Esophagus squamous epithelium (tissue), 5 donors: ENCODE results near the gene RABL3. TPM values are rescaled to one million over a fixed set of nuclear protein-coding genes. Genes with fewer than 3 reads are reported as not detected.
"Not testable (repeated sequence)": the region's sequence is repeated elsewhere in the genome, so short reads cannot be mapped to it uniquely, and the experiment has no call there.

Source experiments
- DNase-seq: peaks from one replicate; lab custom pipeline; 2025; lab: John Stamatoyannopoulos, UW
- H3K27ac ChIP-seq, 4 donors: fragments of 200-600 bp; sonication (generic); one replicate each; pipeline ENCODE4 v1.5.1; 2016 to 2019; ENCODE audit warnings: mild to moderate bottlenecking in 1 of 4
- H3K27me3 ChIP-seq, 4 donors: fragments of 200-600 bp; sonication (generic); 1 replicate in 3 of 4; 2 replicates in 1 of 4; pipeline versions ENCODE4 v1.5.1 to v1.6.0; 2017 to 2021; ENCODE audit warnings: antibody characterized with exemption in 1 of 4
- H3K36me3 ChIP-seq, 3 donors: fragments of 200-600 bp; sonication (generic); one replicate each; pipeline ENCODE4 v1.5.1; 2016 to 2019
- H3K4me1 ChIP-seq, 3 donors: fragments of 200-600 bp; sonication (generic); one replicate each; pipeline ENCODE4 v1.5.1; 2017 to 2019
- H3K4me3 ChIP-seq, 4 donors: fragments of 200-600 bp; sonication (generic); 1 replicate in 3 of 4; 2 replicates in 1 of 4; pipeline ENCODE4 v1.5.1; 2016 to 2019; ENCODE audit warnings: mild to moderate bottlenecking in 2 of 4, moderate library complexity in 1 of 4
- H3K9me3 ChIP-seq, 3 donors: fragments of 200-600 bp; sonication (generic); one replicate each; pipeline ENCODE4 v1.5.1; 2016 to 2019
- POLR2A ChIP-seq, 4 donors: fragments of 450-650 bp; IDR thresholded peaks; one replicate each; pipeline ENCODE4 v1.6.1; 2017; ENCODE audit warnings: antibody characterized with exemption in 4 of 4, mild to moderate bottlenecking in 4 of 4, moderate library complexity in 3 of 4
- WGBS, 2 donors: methylation state at CpG; one replicate each; pipeline ENCODE4 v1.1.5; 2018; 5-methylcytosine and 5-hydroxymethylcytosine counted together
- intact Hi-C: fragments of 100-400 bp; cut with DNase I; formaldehyde crosslinking; loops from one replicate; pipeline ENCODE4 v1.15.0; 2022
- total RNA-seq, 4 donors: library from RNA; depleted of rRNA; stranded (reverse); fragments of >200 nt; gene quantifications; one replicate each; pipeline ENCODE4 v1.1.0, GENCODE V29; 2016
- TF ChIP-seq, protein P1 (sequence below), 6 experiments: fragments of 450-650 bp in 4 of 6; fragments of 200-600 bp in 2 of 6; sonication (generic) in 2 of 6; IDR thresholded peaks; one replicate each; pipeline ENCODE4 v1.5.1; 2016 to 2019; ENCODE audit warnings: antibody characterized with exemption in 6 of 6, mild to moderate bottlenecking in 4 of 6, moderate library complexity in 4 of 6
- donor health status: DM: yes; HTN: yes; CAD: no.

The RABL3 gene
- total RNA-seq, 4 donors from 2014 or later = 8.0 to 15.4 (median 13.4) TPM

DNA sequence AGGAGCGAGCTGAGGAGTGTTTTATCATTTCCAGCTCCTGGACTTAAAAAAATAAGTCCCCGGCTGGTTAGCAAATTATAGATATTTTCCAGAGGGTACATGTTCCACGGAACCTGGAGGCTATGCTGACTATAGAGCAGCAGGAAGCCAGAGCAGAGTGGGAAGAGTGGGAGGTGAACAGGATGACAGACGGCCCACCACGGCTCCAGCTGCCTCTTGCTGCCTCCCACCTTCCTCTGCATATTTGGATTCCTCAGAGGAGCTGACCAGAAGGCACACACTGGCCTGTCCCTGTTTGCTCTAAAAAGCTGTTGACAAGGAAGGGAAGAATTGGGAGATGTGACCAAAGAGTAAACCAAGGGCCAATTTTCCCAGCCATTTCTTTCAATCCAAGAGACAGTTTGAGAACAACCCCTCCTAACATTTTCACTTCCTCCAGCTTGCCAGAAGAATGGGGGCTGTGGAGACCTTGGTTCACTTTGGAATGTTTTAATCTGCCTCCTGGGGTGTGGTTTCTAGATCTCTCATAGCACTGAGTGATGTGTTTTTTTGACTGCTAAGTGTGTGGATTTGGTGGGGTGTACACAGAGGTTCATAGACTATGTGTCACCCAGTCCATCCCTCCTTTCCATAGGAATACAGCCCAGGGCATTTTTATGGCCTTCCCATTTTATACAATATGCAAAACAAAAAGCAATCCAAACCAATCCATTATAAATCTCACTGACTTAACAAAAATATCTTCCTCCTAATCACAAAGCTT lies 97.1 kb downstream of the RABL3 start:
- H3K27ac ChIP-seq = no peak overlapping the region
- DNase-seq = no peak
- H3K9me3 ChIP-seq = no peaks in the 10 kb centered on the region
- no peak for TF ChIP-seq POLR2A (IDR thresholded peaks at IDR 0.05)
- TF ChIP-seq, protein P1, sequence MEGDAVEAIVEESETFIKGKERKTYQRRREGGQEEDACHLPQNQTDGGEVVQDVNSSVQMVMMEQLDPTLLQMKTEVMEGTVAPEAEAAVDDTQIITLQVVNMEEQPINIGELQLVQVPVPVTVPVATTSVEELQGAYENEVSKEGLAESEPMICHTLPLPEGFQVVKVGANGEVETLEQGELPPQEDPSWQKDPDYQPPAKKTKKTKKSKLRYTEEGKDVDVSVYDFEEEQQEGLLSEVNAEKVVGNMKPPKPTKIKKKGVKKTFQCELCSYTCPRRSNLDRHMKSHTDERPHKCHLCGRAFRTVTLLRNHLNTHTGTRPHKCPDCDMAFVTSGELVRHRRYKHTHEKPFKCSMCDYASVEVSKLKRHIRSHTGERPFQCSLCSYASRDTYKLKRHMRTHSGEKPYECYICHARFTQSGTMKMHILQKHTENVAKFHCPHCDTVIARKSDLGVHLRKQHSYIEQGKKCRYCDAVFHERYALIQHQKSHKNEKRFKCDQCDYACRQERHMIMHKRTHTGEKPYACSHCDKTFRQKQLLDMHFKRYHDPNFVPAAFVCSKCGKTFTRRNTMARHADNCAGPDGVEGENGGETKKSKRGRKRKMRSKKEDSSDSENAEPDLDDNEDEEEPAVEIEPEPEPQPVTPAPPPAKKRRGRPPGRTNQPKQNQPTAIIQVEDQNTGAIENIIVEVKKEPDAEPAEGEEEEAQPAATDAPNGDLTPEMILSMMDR (IDR thresholded peaks at IDR 0.05) = no peak
- H3K4me3 ChIP-seq = no peak overlapping the region
- peaks cover 0 to 10% (median 0%) of the 10 kb centered on the region in 4 donors for H3K27me3 ChIP-seq
- WGBS, 2 donors = 37 to 48% methylated on average over 5 of the region's 5 CpGs
- no peaks in the 10 kb centered on the region for H3K4me1 ChIP-seq
- intact Hi-C loops = no loop called here
- no peaks in the 10 kb centered on the region for H3K36me3 ChIP-seq

DNA sequence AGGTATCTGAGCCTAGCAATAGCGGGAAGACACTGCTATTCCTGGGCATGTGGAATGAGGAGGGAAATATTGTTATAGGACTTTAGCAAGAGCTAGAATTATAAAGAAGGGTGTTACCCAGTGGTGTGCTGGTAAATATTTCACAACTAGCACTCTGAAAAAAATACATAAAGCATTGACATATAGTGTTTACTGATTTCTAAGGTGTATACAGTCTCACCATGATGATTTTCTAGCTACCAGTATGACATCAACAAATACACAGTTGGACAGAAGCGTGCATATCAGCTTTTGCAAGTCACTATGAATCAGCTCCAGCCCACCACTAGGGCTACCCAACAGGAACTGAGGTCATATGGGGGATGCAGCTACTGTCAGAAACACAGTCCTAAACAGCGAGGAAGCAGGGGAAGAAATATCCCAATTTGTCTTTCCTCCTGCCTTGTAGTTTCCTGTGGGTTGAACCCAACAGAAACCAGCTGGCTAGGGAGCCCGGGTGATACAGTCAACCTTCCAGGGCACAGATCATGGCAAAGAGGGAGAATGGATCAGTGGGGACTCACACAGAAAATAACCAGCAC lies 99.9 kb downstream of the RABL3 start:
- no peak for DNase-seq
- H3K4me3 ChIP-seq = no peak overlapping the region
- no peaks in the 10 kb centered on the region for H3K36me3 ChIP-seq
- intact Hi-C loops = no loop called here
- WGBS, 2 donors = 56 to 57% methylated on average over 4 of the region's 4 CpGs
- H3K27ac ChIP-seq = no peak overlapping the region
- TF ChIP-seq POLR2A (IDR thresholded peaks at IDR 0.05) = no peak
- TF ChIP-seq, protein P1 (IDR thresholded peaks at IDR 0.05) = no peak
- no peaks in the 10 kb centered on the region for H3K9me3 ChIP-seq
- peaks cover 0 to 12% (median 0%) of the 10 kb centered on the region in 4 donors for H3K27me3 ChIP-seq
- no peaks in the 10 kb centered on the region for H3K4me1 ChIP-seq

GRCh38 chr3:120641696-120642246 lies 100.5 kb downstream of the RABL3 start:
- Histone ChIP-seq H3K4me3 (no peak overlapping the region), H3K4me1 (no peaks in the 10 kb centered on the region), H3K9me3 (no peaks in the 10 kb centered on the region), H3K36me3 (no peaks in the 10 kb centered on the region), H3K27ac (no peak overlapping the region), H3K27me3 (peaks cover 0 to 10% (median 0%) of the 10 kb centered on the region in 4 donors)
- 86 to 97% methylated on average over 2 of the region's 2 CpGs for WGBS, 2 donors
- intact Hi-C loops = no loop called here
- DNase-seq = no peak
- TF ChIP-seq, protein P1 (IDR thresholded peaks at IDR 0.05) = no peak
- no peak for TF ChIP-seq POLR2A (IDR thresholded peaks at IDR 0.05)

DNA sequence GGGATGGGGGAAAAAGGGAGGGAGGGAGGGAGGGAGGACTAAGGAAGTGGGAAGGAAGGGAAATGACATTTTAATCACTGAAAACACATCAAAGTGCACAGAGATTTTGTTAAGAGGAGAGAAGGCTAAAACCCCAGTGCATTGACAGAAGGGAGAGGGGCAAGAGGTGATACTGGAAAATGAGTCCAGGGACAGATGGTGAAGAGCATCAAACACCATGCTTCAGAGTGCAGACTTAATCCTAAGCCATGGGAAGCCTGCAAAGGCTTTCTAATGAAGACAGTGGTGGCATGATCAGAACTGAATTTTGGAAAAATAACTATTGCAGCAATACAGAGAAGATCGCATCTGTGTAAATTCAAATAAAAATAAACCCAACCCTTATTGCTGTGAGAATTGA lies 102.1 kb downstream of the RABL3 start:
- intact Hi-C loops = no loop called here
- no peaks in the 10 kb centered on the region for H3K36me3 ChIP-seq
- no peak for DNase-seq
- TF ChIP-seq, protein P1 (IDR thresholded peaks at IDR 0.05) = no peak
- TF ChIP-seq POLR2A (IDR thresholded peaks at IDR 0.05) = no peak
- no peak overlapping the region for H3K4me3 ChIP-seq
- no peak overlapping the region for H3K27ac ChIP-seq
- no peaks in the 10 kb centered on the region for H3K9me3 ChIP-seq
- no peaks in the 10 kb centered on the region for H3K4me1 ChIP-seq
- H3K27me3 ChIP-seq = peaks cover 0 to 7% (median 0%) of the 10 kb centered on the region in 4 donors
- 88 to 91% methylated on average over 1 of the region's 1 CpG for WGBS, 2 donors

DNA sequence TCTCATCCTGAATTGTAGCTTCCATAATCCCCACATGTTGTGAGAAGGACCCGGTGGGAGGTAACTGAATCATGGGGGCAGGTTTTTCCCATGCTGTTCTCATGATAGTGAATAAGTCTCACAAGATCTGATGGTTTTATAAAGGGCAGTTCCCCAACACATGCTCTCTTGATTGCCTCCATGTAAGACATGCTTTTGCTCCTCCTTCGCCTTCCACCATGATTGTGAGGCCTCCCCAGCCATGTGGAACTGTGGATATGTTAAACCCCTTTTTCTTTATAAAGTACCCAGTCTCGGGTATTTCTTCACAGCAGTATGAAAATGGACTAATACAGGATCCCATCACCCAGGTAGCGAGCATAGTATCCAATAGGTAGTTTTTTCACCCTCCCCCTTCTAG lies 103.5 kb downstream of the RABL3 start:
- 80 to 92% methylated on average over 4 of the region's 4 CpGs for WGBS, 2 donors
- DNase-seq, H3K4me1 ChIP-seq, H3K4me3 ChIP-seq, intact Hi-C loops, H3K9me3 ChIP-seq, H3K36me3 ChIP-seq, H3K27ac ChIP-seq, H3K27me3 ChIP-seq: not testable (repeated sequence)
